Esophagus muscularis mucosa (tissue), 4 donors: Measurements from ENCODE around the gene LSM3.

Experiments used
- CTCF ChIP-seq, 3 experiments: fragments of 200-600 bp in 2 of 3; fragments of 450-650 bp in 1 of 3; sonication (generic) in 2 of 3; IDR thresholded peaks; one replicate each; pipeline ENCODE4 v1.5.1; 2017 to 2019; ENCODE audit warnings: antibody characterized with exemption in 3 of 3, mild to moderate bottlenecking in 2 of 3, moderate library complexity in 1 of 3
- EP300 ChIP-seq: sonication (generic); formaldehyde crosslinking; IDR thresholded peaks from one replicate; pipeline ENCODE4 v1.6.1; 2017; ENCODE audit warnings: antibody characterized with exemption
- POLR2A ChIP-seq: fragments of 450-650 bp; IDR thresholded peaks from one replicate; pipeline ENCODE4 v1.6.1; 2017; ENCODE audit warnings: antibody characterized with exemption, moderate library complexity, mild to moderate bottlenecking, low read depth

GRCh38 chr3:14139771-14140170, 38.8 kb upstream of the LSM3 start:
- TF ChIP-seq CTCF (IDR thresholded peaks at IDR 0.05) (no peak), POLR2A (no peak), EP300 (no peak)
